GM08714 (cell line): ENCODE results near the gene DYNC1I1.

ENCODE experiments used
- H3K4me3 ChIP-seq: fragments of 200-500 bp; sonication (Bioruptor generic); 2 replicates; pipeline ENCODE4 v1.5.1; 2014; ENCODE audit warnings: mild to moderate bottlenecking, low read length, inconsistent platforms
- ZNF274 ChIP-seq: IDR thresholded peaks from 2 replicates; pipeline ENCODE4 v1.6.1; 2012; ENCODE audit warnings: mild to moderate bottlenecking, low read depth, low read length

The DYNC1I1 gene

GRCh38 chr7:96040250-96040772 is 268.0 kb downstream of the DYNC1I1 start:
- no peak for TF ChIP-seq ZNF274
- H3K4me3 ChIP-seq, result no peak overlapping the region

- no peak for TF ChIP-seq ZNF274
- no peak overlapping the region for H3K4me3 ChIP-seq
These were observed 268.8 kb downstream of the DYNC1I1 start for GRCh38 chr7:96041171-96041570.

- no peak overlapping the region for H3K4me3 ChIP-seq
- TF ChIP-seq ZNF274, result no peak
These were observed 272.8 kb downstream of the DYNC1I1 start for GRCh38 chr7:96045181-96045580.

GRCh38 chr7:96045919-96046318 is 273.6 kb downstream of the DYNC1I1 start:
- H3K4me3 ChIP-seq, result no peak overlapping the region
- TF ChIP-seq ZNF274, result no peak

GRCh38 chr7:96052289-96052688 is 279.9 kb downstream of the DYNC1I1 start:
- no peak for TF ChIP-seq ZNF274
- no peak overlapping the region for H3K4me3 ChIP-seq

GRCh38 chr7:96052860-96053470 is 280.6 kb downstream of the DYNC1I1 start:
- no peak overlapping the region for H3K4me3 ChIP-seq
- TF ChIP-seq ZNF274, result no peak

- H3K4me3 ChIP-seq, result no peak overlapping the region
- no peak for TF ChIP-seq ZNF274
These were observed 283.4 kb downstream of the DYNC1I1 start for GRCh38 chr7:96055717-96056116.

GRCh38 chr7:96059075-96059474 is 286.7 kb downstream of the DYNC1I1 start:
- no peak for TF ChIP-seq ZNF274

GRCh38 chr7:96061009-96061408 is 288.7 kb downstream of the DYNC1I1 start:
- no peak overlapping the region for H3K4me3 ChIP-seq
- no peak for TF ChIP-seq ZNF274

More at GRCh38 chr7:96059075-96059474, 286.7 kb downstream of the DYNC1I1 start:
- H3K4me3 ChIP-seq, result no peak overlapping the region

GRCh38 chr7:96061844-96062243 is 289.5 kb downstream of the DYNC1I1 start:
- no peak overlapping the region for H3K4me3 ChIP-seq
- no peak for TF ChIP-seq ZNF274

GRCh38 chr7:96067321-96067720 is 295.0 kb downstream of the DYNC1I1 start:
- no peak for TF ChIP-seq ZNF274
- H3K4me3 ChIP-seq, result no peak overlapping the region

GRCh38 chr7:96069401-96069800 is 297.0 kb downstream of the DYNC1I1 start:
- no peak for TF ChIP-seq ZNF274
- H3K4me3 ChIP-seq, result no peak overlapping the region

- H3K4me3 ChIP-seq, result no peak overlapping the region
- no peak for TF ChIP-seq ZNF274
These were observed 302.5 kb downstream of the DYNC1I1 start for GRCh38 chr7:96074871-96075270.

GRCh38 chr7:96075510-96076349 is 303.4 kb downstream of the DYNC1I1 start:
- TF ChIP-seq ZNF274, result no peak
- peak overlapping the region; percentile 23 for H3K4me3 ChIP-seq

- H3K4me3 ChIP-seq, result peak overlapping the region; percentile 11; the same call in 1 of the 2 replicates
- no peak for TF ChIP-seq ZNF274
These were observed 304.0 kb downstream of the DYNC1I1 start for GRCh38 chr7:96076350-96076707.

- no peak overlapping the region for H3K4me3 ChIP-seq
- no peak for TF ChIP-seq ZNF274
These were observed 307.7 kb downstream of the DYNC1I1 start for GRCh38 chr7:96080027-96080426.
